ENCODE results near the gene MCC.

The MCC gene

DNA sequence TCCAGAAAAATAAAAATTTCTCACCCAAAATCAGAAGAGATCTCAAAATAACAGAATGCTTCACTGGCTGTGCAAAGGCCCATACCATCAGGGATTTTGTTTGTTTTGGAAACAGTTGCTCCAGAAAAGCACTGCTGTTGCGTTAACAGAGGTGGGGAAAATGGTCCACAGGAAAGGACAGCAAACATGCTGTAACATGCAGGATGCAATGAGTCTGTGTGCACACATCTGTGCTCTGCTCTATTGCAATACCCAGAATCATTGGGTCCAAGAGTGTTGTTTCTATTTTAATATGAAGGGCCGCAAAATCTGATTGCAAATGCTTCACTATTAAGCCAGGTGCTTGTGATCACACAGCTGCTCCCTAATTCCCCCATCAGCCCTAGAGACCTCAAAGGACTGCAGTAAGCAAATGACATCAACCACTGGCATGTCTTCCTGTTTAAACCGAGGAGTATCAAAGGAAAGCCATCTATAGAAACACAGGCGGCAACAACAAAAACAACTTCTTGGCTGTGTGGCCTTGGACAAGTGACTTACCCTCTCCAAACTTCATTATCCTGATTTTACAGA is 370.6 kb downstream of the MCC start:
- TF ChIP-seq CTCF (IDR thresholded peaks at IDR 0.05; ENCODE audit: extremely low read depth, missing control alignments) = no peak
- no peak for DNase-seq (ENCODE audit: low spot score)

- TF ChIP-seq CTCF (IDR thresholded peaks at IDR 0.05; ENCODE audit: extremely low read depth, missing control alignments) = no peak
- DNase-seq (ENCODE audit: low spot score) = no peak
These were observed 372.3 kb downstream of the MCC start for GRCh38 chr5:113115956-113116355.

DNA sequence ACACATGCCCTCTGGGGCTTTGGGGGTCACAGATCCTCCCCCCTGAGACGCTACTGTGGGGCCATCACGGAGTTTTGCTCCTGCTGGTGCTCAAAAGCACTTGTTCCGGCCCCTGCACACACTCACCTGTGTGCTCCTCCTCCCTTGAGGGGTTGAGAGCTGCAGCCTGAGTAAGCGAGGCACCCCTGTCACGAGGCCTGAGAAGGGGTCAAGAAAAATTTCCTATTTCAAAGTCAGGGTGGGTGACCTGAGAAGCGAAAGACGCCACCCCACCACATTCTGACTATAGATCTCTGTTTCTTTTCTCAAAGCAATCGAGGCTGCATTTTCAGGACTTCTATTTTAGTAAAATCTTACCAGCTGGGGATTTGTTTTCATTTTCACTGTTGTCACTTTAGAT is 373.2 kb downstream of the MCC start:
- no peak for TF ChIP-seq CTCF (IDR thresholded peaks at IDR 0.05; ENCODE audit: extremely low read depth, missing control alignments)
- no peak for DNase-seq (ENCODE audit: low spot score)

GRCh38 chr5:113114559-113114958 is 373.7 kb downstream of the MCC start:
- no peak for DNase-seq (ENCODE audit: low spot score)
- TF ChIP-seq CTCF (IDR thresholded peaks at IDR 0.05; ENCODE audit: extremely low read depth, missing control alignments) = no peak

- no peak for TF ChIP-seq CTCF (IDR thresholded peaks at IDR 0.05; ENCODE audit: extremely low read depth, missing control alignments)
- DNase-seq (ENCODE audit: low spot score) = no peak
These were observed 375.8 kb downstream of the MCC start for GRCh38 chr5:113112435-113112834.

GRCh38 chr5:113110117-113110516 is 378.1 kb downstream of the MCC start:
- no peak for TF ChIP-seq CTCF (IDR thresholded peaks at IDR 0.05; ENCODE audit: extremely low read depth, missing control alignments)
- no peak for DNase-seq (ENCODE audit: low spot score)

DNA sequence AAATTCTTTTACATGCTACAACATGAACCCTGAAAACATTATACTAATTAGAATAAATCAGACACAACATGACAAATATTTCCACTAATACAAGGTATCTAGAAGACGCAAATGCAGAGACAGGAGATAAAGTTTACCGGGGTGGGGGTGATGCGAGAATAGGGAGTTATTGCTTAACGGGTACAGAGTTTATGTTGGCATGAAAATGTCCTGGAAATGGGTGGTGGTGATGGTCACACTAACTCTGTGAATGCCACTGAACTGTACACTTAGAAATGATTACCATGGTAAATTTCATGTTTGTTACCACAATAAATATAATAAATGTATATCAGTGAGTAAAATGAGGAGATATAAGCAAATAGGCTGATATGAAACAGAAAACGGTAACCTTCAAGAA is 378.9 kb downstream of the MCC start:
- no peak for TF ChIP-seq CTCF (IDR thresholded peaks at IDR 0.05; ENCODE audit: extremely low read depth, missing control alignments)
- DNase-seq (ENCODE audit: low spot score) = no peak

All from GM20000 (cell line).